GM12864 (cell line): ENCODE data around the gene TMEM221.

ENCODE experiments used
- DNase-seq: peaks from one replicate; pipeline ENCODE4 v3.0.0-alpha.2; 2011; ENCODE audit warnings: low read depth
- H3K4me3 ChIP-seq: 2 replicates; pipeline ENCODE4 v1.5.1; 2011; ENCODE audit warnings: mild to moderate bottlenecking, low read depth, low read length, control low read depth
- TF ChIP-seq, protein P1 (sequence below): IDR thresholded peaks from 2 replicates; pipeline ENCODE4 v1.5.1; 2011; ENCODE audit warnings: low read depth, mild to moderate bottlenecking, moderate library complexity, low read length, control low read depth, inconsistent platforms; ENCODE audit errors: missing control alignments

The TMEM221 gene

DNA sequence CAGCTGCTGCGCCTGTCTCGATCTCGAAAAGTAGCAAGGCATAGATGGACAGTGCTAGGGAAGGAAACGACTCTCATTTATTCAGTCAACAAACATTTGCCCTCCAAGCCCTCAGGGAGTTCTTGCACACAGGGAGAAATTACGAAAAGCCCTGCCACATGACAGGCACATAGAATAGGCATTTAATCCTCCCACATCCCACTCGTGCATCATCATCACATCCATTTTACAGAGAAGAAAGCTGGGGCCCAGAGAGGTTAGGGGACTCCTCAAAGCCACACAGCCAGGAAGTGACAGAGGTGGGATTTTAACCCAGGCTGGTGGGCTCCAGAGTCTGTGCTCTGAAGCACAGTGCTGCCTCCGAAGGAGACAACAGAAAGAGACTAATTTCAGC is 11.6 kb downstream of the TMEM221 start:
- no peak for DNase-seq
- TF ChIP-seq, protein P1, sequence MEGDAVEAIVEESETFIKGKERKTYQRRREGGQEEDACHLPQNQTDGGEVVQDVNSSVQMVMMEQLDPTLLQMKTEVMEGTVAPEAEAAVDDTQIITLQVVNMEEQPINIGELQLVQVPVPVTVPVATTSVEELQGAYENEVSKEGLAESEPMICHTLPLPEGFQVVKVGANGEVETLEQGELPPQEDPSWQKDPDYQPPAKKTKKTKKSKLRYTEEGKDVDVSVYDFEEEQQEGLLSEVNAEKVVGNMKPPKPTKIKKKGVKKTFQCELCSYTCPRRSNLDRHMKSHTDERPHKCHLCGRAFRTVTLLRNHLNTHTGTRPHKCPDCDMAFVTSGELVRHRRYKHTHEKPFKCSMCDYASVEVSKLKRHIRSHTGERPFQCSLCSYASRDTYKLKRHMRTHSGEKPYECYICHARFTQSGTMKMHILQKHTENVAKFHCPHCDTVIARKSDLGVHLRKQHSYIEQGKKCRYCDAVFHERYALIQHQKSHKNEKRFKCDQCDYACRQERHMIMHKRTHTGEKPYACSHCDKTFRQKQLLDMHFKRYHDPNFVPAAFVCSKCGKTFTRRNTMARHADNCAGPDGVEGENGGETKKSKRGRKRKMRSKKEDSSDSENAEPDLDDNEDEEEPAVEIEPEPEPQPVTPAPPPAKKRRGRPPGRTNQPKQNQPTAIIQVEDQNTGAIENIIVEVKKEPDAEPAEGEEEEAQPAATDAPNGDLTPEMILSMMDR: no peak

DNA sequence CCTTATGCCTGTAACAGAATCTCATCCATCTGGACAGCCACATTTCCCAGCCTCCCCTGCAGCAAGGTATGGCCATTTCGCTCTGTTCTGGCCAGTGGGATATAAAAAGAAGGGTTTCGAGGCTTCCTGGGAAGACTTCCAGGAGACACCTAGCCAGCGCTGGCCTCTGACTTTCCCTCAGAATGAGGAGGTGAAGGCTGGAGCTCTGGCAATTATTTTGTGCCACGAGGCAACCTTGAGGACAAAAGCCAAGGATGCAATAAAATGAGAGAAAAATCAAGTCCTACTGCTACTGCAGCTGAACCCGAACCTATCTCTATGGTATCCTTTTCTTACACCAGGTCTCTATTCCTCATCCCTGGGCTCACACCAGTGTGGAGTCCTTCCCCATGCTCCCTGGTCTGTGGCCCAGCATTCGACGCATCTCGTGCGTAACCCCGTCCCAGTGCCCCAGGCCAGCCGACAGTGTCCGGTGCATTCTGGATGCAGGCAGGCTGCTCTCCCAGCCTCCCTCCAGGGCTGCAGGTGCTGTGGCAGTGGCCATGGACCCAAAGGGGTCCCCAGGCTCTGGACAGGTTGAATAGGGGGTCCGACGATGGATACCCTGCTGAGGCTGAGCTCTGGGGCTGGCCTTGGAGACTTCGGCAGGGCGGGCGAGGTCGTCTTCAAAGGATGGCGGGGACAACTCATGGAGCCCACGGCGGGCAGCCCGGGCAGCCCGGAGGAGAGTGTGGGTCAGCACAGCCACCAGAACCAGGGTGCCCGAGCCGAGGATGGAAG is 12.2 kb downstream of the TMEM221 start:
- no peak for DNase-seq
- TF ChIP-seq, protein P1: no peak
- H3K4me3 ChIP-seq: no peak overlapping the region

More for the DNA sequence above, 11.6 kb downstream of the TMEM221 start:
- no peak overlapping the region for H3K4me3 ChIP-seq

DNA sequence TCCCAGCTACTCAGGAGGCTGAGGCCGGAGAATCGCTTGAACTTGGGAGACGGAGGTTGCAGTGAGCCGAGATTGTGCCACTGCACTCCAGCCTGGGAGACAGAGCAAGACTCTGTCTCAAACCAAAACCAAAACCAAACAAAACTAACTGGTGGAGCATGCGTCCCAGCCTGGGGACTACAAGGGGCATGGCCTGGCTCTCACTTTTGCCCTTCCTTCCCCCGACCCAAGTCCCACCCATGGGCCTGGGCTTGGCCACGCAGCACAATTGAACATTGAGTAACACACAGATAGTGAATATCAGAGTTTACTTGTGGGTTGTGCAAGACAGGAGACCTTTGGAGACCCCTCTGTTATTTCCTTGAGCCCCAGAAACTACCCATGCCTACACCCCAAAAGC is 13.2 kb downstream of the TMEM221 start:
- no peak overlapping the region for H3K4me3 ChIP-seq
- no peak for DNase-seq
- TF ChIP-seq, protein P1: no peak

DNA sequence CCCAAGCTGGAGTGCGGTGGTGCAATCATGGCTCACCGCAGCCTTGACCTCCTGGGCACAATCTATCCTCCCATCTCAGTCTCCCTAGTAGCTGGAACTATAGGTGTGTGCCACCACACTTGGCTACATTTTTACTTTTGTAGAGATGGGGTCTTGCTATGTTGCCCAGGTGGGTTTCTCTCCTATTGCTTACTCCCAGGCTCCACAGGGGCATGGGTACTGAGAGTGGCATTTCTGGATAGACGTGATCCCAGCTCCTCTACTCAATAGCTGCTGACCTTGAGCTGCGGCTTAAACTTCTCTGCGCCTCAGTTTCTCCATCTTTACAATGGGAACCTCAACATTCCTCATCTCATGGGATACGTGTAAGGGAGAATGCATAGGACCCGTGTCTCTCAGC is 17.1 kb downstream of the TMEM221 start:
- no peak overlapping the region for H3K4me3 ChIP-seq
- no peak for DNase-seq
- TF ChIP-seq, protein P1: no peak

DNA sequence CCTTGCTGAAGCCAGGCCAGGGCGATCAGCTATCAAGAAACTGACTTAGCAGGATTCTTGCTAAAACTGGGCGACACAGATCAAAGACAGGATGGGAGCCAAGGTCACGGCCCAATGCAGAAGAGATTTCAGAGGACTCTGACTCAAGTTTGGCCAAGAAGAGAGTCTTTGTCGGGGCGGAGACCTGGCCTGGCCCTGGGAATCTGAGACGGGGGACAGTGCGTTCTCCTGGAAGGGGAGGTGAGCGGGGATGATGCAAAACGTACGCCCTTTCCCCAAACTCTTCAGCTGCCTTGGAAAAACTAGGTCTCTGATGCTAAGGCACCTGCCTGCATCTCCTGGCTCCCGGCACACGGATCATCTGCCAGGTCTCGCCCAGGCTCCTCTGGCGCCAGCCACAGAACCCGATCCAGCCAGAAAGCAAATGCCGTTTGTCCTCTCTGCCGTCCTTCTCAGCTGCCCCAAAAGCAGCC is 18.8 kb downstream of the TMEM221 start:
- DNase-seq: no peak
- no peak overlapping the region for H3K4me3 ChIP-seq
- TF ChIP-seq, protein P1: no peak

DNA sequence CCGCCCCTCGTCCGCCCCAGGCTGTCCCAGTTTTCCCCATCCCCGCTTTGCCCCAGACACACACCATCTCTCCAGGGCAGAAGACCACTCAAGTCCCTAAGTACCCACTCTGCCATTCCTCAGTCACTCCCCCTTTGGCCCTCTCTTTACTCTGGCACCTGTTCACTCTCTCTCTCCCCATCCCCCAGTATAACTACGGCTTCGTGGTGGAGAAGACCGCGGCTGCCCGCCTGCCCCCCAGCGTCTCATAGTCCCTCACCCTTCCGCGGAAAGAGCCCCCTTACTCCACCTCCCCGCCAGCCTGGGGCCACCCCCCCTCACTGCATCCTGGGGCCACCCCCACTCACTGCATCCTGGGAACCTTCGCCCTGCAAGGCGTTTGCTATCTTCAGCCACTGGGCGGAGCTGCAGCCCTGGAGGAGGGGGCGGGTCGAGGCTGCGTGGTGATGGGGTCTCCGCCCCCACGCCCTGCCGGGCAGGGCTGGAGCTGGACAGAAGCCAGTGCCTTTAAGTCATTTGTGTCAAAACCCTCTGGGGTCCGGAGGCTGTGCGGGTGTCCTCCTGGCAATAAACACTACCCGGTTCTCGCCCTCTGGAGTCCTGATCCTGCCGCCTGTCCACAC is 23.6 kb downstream of the TMEM221 start:
- TF ChIP-seq, protein P1: peak; percentile 47
- H3K4me3 ChIP-seq: no peak overlapping the region
- no peak for DNase-seq
